Iris pigment epithelial cell (primary cell): ENCODE results near the gene BCAS4.

Source experiments
- DNase-seq: peaks from one replicate; pipeline ENCODE4 v3.0.0-alpha.2; 2011; ENCODE audit warnings: low read depth

The BCAS4 gene

DNA sequence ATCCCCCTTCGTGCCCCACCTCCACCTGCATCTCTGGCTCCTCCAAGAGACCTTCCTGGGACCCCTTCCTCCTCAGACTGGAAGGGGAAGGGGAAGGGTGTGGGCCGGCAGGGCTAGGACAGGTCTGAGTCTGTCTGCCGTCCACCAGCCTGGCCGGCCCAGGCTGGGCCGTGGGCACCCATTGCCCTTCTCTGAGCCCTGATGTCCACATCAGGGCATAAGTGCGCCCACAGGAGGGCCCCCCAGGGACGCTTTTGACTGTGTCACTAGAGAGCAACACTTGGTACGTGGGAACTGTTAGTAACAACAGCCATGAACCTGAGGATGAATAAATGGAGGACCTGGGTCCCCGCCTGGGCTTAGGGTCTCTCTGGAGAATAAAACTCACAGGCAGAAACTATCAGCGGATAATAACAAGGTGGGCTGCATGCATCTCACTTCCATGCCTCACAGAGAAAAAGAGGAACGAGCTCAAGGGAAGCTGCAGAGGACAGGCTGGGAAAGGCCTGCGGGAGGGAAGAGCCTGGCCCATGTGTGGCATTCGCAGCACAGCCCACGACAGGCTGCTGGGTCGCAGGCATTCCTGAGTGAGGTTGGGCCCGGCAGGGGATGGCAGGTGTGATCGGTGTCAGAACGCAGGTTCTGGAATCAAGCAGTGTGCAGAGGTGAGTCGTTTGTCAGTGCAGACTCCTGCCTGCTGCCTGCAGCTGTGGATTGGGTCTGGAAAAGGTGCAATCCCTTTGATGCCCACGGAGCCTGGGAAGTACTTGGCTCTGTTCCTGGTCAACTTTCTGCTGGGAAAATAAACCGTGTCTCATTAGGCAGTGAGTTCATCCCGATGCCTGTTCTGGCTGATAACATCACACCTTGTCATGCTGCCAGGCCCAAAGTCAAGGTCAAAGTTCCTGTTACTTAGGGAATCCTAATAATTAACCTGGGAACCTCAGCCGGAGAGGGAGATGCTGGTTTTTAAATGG lies 60.9 kb downstream of the BCAS4 start:
- no peak for DNase-seq

DNA sequence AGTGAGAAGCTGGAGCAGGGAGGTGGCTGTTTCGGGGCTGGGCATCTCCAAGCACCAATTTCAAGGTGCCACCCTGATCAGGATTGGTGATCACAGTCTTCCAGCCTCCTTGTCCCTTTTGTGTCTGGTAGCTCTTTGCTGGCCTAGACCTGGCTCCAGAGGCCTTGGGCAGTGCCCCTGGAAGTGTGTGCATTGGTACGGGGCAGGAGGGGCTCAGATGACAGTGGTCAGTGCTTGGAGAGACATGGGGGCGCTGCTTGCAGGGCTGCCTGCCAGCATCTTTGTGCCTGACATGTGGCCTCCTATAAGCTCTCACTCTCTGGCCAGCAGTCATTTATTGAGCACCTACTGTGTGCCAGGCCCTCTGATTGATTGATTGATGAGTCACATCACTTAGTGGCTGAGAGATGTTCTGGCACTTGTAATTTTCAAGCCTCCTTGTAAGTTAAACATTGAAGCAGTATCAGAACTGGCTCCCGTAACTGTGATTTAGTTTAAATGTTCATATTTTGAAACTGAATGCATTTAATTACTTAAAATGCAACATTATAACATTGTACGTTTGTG lies 61.7 kb downstream of the BCAS4 start:
- no peak for DNase-seq

- DNase-seq = no peak
These were observed 62.5 kb downstream of the BCAS4 start for GRCh38 chr20:50857348-50857747.

GRCh38 chr20:50858525-50858924 lies 63.7 kb downstream of the BCAS4 start:
- DNase-seq = no peak

DNA sequence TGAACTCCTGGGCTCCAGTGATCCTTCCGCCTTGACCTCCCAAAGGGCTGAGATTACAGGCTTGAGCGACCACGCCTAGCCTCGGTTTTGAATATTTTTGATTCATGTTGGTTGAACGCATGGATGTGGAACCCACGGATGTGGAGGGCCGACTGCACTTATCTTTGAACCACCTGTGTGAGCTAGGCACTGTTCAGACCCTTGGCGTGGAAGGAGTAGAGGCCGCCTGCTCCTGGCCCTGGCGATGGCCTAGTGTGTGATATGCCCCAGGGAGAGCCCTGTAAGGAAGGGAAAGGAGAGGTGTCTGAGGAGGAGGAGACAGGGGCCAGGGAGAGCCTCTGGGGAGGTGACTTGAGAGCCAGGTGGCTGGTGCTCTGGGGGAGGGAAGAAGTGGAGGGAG lies 64.3 kb downstream of the BCAS4 start:
- no peak for DNase-seq

DNA sequence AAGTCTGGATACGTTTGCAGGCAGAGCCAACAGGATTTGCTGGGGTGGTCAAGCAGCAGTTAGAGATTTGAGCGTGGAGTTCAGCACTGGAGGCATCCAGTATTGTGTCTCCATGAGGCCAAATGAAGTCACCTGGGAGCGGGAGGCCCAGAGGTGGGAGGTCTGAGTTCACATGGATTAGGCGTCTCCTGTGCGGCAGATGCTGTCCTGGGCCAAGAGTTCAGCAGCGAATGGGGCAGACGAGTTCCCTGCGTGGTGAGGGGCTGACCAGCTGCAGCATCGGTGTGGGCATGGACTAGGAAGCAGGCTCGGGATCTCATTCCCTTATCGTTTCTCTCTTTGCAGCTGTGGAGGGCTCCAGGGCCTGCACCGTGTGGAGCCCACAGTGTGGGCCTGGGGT lies 66.2 kb downstream of the BCAS4 start:
- DNase-seq = no peak

DNA sequence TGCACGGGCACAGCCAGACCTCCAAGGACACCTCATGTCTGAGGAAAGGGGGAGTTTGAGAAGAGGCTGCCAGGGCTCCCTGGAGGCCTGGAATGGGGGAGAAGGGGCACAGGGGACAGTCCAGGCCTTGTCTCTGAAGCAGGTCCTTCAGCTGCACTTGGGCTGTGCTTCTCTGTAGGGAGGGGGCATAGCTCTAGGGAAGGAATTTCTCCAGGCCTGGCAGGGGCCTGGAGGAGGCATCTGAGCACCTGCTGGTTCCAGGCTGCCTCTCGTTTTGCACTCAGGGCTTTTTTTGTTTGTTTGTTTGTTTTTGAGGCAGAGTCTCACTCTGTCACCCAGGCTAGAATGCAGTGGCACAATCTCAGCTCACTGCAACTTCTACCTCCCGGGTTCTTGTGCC lies 67.7 kb downstream of the BCAS4 start:
- no peak for DNase-seq

DNA sequence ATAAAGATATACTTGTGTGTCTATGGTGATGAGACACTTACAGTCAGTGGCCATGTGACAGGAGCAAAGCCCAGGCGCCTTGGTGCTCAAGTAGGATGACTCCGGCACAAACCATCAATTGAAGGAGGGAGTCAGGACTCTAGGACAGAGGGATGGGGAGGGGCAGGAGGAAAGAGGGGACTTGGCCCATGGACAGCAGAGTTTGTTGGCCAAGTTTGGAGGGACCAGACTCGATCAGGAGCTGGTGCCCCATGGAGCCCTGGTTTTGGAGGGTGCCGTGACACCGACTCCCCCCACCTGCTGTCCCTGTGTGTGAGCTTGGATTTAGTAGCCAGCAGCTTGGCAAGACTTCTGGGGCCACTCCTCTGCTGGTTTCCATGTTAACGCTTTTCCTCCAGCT lies 70.3 kb downstream of the BCAS4 start:
- DNase-seq = no peak

DNA sequence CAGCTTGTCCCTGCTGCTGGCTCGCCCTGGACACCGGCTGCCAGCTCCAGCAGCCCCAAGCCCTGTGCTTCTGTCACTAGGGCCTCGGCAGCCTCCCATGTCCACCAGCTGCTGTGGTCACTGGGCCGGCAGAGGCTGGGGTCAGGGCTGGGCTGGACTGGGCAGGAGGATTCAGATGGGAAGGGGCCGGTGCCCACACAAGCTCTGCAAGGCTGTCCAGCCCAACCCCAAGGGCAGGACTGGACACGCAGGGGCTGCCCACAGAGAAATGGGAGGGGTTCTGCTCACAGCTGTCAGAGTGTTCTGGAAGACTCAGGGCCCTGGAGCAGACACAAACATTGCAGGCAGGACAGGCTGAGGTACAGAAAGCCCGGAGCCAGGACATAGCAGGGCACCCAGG lies 70.7 kb downstream of the BCAS4 start:
- DNase-seq = no peak

DNA sequence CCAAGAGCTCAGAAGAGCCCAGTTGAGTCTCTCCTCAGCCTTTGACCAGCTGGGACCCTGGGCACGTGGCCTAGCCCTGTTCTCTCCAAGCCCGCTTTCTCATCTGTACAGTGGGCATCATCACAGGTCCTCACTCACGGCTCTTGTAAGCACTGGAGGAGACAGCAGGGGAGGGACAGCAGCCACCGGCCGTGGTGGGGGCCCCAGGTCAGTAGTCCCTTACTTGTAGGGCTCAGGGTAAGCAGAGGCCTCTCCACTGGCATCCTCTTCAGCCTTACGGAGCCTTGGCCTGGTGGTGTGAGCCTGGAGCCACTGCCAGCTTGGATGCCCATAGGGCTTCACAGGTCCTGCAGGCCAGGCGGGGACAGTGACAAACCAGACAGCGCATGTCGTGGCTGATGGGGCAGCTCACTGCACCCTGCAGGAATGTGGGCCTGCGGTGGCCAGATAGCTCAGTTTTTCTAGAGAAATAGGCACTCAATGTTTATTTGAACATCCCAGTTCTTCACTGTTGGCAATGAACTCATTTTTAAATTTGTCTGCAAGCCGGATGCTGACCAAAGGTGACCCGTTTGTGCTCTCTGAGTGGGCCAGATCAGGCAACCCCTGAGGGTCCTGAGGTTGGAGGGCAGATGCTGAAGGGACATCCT lies 71.3 kb downstream of the BCAS4 start:
- DNase-seq = no peak

GRCh38 chr20:50866831-50867230 lies 72.0 kb downstream of the BCAS4 start:
- no peak for DNase-seq

DNA sequence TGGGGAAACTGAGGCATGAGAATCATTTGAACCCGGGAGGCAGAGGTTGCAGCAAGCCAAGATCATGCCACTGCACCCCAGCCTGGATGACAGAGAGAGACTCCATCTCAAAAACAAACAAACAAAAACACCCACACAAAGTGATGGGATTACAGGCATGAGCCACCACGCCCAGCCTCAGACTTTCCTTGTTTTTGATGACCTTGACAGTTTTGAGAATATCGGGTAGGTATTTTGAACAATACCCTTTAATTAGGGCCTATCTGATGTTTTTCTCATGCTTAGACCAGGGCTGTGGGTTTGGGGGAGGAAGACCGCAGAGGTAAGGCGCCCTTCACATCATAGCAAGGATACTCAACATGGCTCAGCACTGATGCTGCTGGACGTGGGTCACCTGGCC lies 72.9 kb downstream of the BCAS4 start:
- no peak for DNase-seq

GRCh38 chr20:50868509-50869495 lies 73.9 kb downstream of the BCAS4 start:
- peak; percentile 69 for DNase-seq

GRCh38 chr20:50870561-50871161 lies 75.8 kb downstream of the BCAS4 start:
- peak; percentile 62 for DNase-seq

- no peak for DNase-seq
These were observed 77.9 kb downstream of the BCAS4 start for GRCh38 chr20:50872560-50873425.

DNA sequence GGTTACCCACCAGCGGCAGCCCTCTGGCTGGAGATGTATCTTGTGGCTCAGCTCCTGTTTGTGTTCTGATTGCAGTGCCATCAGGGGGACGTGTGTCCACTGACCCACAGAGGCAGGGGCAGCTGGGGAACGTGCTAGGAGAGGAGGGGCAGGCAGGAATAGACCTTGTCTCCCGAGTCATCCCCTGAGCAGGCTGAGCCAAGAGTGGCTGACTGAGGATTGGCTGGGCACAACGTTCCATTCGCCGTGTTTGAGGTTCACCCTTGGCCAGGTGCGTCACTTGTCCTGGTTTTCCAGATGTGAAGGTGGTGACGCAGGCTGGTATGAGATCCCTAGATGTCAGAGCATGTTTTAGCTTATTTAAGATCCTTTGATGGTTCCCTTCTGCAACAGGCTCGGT lies 78.7 kb downstream of the BCAS4 start:
- DNase-seq = no peak

- DNase-seq = no peak
These were observed 79.4 kb downstream of the BCAS4 start for GRCh38 chr20:50874111-50874757.

GRCh38 chr20:50874758-50875665 lies 80.2 kb downstream of the BCAS4 start:
- no peak for DNase-seq
